ENCODE measurements around the gene PMM2.
"Not testable (repeated sequence)": the region's sequence is repeated elsewhere in the genome, so short reads cannot be mapped to it uniquely, and the experiment has no call there.

The PMM2 gene

GRCh38 chr16:8797364-8798173 lies at the start of gene PMM2, which contains the start of gene TMEM186:
Gene PMM2 (plus strand): TSS chr16:8797839. CDS start chr16:8797883, 44 bp downstream.
Gene TMEM186 (minus strand): TSS chr16:8797639. CDS start chr16:8797614, 25 bp downstream.
- FAIRE-seq: peak; percentile 68

DNA sequence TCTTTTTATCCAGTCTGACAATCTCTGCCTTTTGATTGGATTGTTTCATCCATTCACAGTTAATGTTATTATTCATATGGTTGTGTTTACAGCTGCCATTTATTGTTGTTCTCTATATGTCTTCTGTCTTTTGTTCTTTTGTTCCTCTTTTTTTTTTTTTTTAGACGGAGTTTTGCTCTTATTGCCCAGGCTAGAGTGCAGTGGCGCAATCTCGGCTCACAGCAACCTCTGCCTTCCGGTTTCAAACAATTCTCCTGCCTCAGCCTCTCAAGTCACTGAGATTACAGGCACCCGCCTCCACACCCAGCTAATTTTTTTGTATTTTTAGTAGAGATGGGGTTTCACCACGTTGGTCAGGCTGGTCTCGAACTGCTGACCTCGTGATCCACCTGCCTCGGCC lies 48.7 kb upstream of the PMM2 start:
- FAIRE-seq: not testable (repeated sequence)

GRCh38 chr16:8751481-8752311 lies 45.9 kb upstream of the PMM2 start:
- FAIRE-seq: no peak

DNA sequence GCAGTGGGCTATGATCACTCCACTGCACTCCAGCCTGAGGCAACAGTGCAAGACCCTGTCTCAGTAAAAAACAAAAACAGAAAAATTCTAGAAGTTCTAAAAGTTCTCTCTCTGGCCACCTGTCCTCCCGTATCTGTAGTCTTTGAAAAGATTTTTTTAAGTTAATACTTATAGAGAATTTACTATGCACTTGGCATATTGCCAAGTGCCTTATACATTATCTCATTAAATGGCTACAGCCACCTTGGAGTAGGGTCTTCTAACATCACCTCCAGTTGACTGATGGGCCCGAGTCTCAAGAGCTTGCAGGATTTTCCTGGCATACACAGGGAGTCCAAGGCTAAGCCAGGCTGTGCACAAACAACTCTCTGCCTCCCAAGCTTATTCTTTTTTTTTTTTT lies 44.9 kb upstream of the PMM2 start:
- no peak for FAIRE-seq

- FAIRE-seq: no peak
Measured at GRCh38 chr16:8753416-8754054, 44.1 kb upstream of the PMM2 start.

- FAIRE-seq: no peak
Measured at GRCh38 chr16:8756755-8757154, 40.9 kb upstream of the PMM2 start.

- no peak for FAIRE-seq
Measured at GRCh38 chr16:8758022-8758421, 39.6 kb upstream of the PMM2 start.

GRCh38 chr16:8760021-8760420 lies 37.6 kb upstream of the PMM2 start:
- FAIRE-seq: no peak

GRCh38 chr16:8761078-8761477 lies 36.6 kb upstream of the PMM2 start:
- FAIRE-seq: no peak

- FAIRE-seq: no peak
Measured at GRCh38 chr16:8762254-8762653, 35.4 kb upstream of the PMM2 start.

GRCh38 chr16:8763083-8763482 lies 34.6 kb upstream of the PMM2 start:
- no peak for FAIRE-seq

GRCh38 chr16:8763899-8764298 lies 33.7 kb upstream of the PMM2 start:
- no peak for FAIRE-seq

GRCh38 chr16:8764525-8765250 lies 33.0 kb upstream of the PMM2 start:
- FAIRE-seq: no peak

DNA sequence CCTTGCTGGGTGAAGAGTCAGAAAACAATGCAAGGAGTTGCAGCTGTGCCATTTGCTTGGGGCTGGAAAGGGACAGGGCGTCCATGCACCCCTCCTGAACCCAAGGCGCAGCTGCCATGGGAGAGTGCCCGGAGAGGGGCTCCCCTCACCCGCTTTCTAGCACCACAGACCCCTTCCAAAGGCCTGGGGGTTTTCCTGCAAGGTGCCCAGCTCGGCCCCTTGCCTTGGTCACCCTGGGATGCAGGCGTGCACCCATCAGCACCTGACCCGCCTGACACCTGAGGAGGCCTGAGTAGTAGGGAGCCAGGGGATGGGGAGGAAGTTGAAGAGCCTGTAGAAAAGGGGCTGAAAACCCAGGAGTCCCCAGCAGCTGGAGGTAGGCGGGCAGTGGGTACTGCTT lies 30.5 kb upstream of the PMM2 start:
- no peak for FAIRE-seq

DNA sequence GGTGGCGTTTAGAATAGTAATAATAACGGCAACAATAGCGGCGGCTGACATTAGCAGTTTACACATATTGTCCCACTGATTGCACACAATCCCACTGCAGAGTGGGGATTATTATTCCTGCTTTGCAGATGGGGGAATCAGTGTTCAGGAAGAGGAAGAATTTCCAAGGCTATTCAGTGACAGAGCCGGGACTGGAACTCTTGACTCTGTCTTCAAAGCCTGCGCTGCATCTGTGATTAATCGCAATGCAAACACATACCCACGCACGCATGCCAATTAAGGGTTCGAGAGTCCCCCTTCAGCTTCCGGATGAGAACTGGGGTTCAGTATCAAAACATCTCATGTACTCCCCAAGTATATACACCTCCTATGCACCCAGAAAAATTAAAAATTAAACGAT lies 29.4 kb upstream of the PMM2 start:
- FAIRE-seq: no peak

DNA sequence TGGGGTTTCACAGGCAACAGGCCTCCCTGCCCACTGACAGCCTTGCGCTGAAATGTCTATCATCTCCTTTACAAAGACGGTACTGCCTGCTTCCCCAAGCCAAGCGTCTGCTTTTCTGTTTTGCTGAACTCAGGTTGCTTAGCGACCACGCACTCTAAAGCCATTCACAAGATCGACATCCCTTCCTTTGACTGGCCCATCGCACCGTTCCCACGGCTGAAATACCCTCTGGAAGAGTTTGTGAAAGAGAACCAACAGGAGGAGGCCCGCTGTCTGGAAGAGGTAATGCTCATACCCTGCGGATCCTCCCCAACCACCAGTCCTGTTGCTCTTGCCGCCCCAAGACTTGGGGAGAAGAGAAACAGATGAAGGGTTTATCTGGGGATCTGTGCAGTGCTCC lies 28.9 kb upstream of the PMM2 start:
- FAIRE-seq: no peak

DNA sequence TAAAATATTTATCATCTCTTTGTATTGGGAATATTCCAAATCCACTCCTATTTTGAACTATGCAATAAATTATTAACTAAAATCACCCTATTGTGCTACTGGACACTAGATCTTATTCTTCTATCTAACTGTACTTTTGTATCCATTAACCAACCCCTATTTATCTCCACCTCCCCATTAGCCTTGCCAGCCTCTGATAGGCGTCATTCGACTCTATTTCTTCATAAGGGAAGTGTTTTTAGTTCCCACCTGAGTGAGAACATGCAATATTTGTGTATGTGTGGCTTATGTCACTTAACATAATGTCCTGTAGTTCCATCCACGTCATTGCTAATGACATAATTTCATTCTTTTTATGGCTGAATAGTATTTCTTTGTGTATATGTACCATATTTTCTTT lies 24.1 kb upstream of the PMM2 start:
- FAIRE-seq: no peak

GRCh38 chr16:8774208-8774607 lies 23.4 kb upstream of the PMM2 start:
- no peak for FAIRE-seq

DNA sequence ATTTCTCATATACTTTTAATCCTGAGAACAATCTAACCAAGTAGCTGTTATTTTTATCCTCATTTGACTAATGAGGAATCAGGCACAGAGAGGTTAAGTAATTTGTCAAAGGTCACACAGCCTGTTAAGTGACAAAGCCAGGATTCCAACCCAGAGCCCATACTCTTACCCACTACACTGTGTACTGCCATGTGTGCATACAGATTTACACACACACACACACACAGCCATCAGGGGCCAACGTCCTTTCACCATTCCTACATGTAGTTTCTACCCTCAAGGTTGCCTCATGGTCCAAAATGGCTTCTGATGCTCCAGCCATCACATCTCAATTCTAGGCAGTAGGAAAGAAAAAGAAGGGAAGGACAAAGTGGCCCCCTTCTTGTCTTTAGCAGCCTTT lies 22.3 kb upstream of the PMM2 start:
- no peak for FAIRE-seq

DNA sequence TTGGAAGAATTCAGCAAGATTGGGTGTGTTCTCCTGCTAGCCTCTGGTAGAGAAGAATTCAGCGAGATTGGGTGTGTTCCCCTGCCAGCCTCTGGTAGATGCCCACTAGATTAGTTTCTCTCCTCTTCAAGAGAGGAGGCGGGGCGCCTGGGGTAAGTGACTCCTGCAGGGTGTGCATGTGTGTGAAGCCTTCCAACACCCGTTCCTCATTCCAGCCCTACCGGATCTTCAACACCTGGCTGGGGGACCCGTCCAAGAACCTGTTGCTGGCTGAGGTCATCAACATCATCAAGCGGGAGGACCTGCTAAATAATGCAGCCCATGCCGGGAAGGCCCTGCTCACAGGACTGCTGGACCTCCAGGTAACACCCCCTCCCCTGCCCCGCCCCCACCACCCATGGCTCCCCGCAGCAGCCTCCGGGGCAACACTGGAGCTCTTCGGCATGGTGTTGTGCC lies 21.5 kb upstream of the PMM2 start:
- FAIRE-seq: no peak

- no peak for FAIRE-seq
Measured at GRCh38 chr16:8777217-8777616, 20.4 kb upstream of the PMM2 start.

DNA sequence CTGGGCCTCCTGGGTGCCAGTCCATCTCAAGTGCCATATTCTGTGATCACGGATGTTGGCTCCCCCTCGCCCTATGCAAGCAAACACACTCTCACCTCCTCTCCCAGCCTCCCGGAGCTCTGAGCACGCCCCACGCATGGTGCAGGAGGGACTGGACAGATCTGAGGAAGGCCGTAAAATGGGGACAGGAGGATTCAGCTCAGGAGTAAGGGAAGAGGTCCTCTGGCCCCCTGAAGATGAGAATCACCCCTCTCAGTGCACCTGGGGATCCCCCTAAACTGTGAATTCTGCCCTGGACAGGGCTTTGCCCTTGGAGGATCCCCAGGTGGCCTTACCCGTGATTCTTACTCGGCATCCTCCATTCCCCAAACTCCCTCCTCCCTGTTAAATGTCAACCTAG lies 15.8 kb upstream of the PMM2 start:
- FAIRE-seq: no peak

DNA sequence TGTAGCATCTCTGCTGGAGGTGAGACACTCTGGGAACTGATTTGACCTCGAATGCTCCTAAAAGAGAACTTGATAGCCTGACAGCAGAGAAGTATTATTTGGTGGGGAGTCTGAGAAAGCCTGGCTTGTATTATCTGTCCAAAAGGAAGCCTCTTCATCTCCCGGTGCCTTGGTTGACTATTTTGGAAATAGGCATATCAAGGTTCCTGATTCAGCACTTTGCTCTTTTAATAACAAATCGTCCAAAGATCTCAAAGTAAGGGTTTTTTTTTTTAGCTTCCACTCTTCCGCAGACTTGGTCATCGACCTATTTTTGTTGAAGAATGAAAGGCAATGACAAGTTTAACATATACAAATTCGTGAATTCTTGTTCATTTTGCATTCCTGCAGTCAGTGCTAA lies 15.0 kb upstream of the PMM2 start:
- no peak for FAIRE-seq
